ENCODE results near the gene OCA2. TPM values are rescaled to one million over a fixed set of nuclear protein-coding genes. Genes with fewer than 3 reads are reported as not detected.

The OCA2 gene
- total RNA-seq, 1 donor = not detected

- DNase-seq (ENCODE audit: low read depth) = no peak
- no peak for TF ChIP-seq CTCF (IDR thresholded peaks at IDR 0.05; ENCODE audit: insufficient read depth, low read length)
- no peak overlapping the region for H3K4me3 ChIP-seq (ENCODE audit: low read depth, low read length)
Observed at GRCh38 chr15:28104326-28104725, 5.2 kb upstream of the OCA2 start.

DNA sequence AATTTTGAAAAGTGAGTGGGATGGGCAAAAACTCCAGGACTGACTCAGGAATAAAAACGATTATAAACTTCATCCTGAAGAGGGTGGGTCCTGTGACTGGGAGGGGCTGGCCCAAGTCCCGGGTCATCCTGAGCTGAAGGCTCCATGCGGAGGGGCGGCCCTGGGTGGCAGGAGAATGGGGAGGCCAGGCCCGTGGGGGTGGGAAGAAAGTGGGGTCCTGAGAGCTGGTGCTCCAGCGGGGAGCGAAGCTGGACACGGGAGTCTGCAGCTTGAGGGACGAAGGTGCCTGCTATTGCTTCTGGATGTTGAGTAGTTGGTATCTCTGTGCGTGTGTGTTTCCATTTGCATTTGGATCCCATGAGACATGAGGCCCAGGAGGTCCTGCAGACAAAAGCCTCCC, 4.7 kb upstream of the OCA2 start:
- TF ChIP-seq CTCF (IDR thresholded peaks at IDR 0.05; ENCODE audit: insufficient read depth, low read length) = no peak
- DNase-seq (ENCODE audit: low read depth) = no peak
- no peak overlapping the region for H3K4me3 ChIP-seq (ENCODE audit: low read depth, low read length)

- DNase-seq (ENCODE audit: low read depth) = no peak
- no peak for TF ChIP-seq CTCF (IDR thresholded peaks at IDR 0.05; ENCODE audit: insufficient read depth, low read length)
- H3K4me3 ChIP-seq (ENCODE audit: low read depth, low read length) = no peak overlapping the region
Observed at GRCh38 chr15:28101983-28102441, 2.9 kb upstream of the OCA2 start.

DNA sequence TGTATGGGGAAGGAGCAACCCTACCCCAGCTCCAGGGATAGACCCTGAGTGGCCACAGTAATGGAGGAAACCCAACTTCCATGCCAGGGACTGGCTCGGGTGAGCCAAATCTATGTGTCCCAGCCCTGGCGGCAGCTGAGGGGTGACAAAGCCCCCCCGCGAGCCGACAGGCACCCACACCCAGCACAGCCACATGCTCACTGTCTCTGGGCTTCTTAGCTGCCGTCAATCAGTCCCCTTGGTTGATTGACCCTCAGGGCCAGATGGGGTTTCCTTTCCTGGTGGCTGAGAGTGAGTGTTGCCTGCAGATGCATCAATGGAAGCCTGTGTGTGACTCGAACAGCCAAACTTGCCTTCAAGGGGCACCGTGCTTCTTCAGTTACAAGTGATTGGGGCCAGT, 2.1 kb upstream of the OCA2 start:
- no peak for TF ChIP-seq CTCF (IDR thresholded peaks at IDR 0.05; ENCODE audit: insufficient read depth, low read length)
- DNase-seq (ENCODE audit: low read depth) = no peak
- H3K4me3 ChIP-seq (ENCODE audit: low read depth, low read length) = no peak overlapping the region

DNA sequence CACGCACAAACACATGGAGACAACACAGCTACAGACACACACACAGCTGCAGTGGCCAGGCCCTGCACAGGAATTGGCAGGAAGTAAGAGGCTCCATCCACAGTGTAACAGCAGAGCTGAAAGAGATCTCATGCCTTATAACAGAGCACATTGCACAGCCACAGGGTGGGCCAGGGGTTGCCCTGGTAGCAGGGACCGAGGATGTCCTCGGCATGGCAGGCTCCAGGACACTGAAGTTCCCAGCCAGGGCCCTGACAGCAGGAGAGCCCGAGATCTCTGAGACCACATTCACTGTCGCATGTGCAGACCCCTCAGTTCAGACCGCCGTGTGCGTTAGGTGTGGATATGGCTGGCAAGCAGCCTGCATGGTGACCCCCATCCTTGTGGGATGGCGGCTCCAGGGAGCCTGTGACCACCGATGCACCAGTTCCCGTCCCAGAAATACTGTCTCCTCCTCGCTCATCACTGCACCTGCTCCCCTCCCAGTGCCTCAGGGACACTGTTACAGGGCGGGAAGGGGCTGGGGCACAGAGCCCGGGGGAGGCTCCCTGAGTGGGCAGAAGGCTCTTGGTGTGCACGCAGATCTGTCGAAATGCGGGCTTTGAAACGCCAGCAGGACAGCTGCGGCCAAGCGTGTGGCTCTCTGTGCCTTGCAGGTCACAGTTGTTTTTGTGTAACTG, 1.5 kb upstream of the OCA2 start:
- TF ChIP-seq CTCF (IDR thresholded peaks at IDR 0.05; ENCODE audit: insufficient read depth, low read length) = no peak
- no peak for DNase-seq (ENCODE audit: low read depth)
- H3K4me3 ChIP-seq (ENCODE audit: low read depth, low read length) = no peak overlapping the region

DNA sequence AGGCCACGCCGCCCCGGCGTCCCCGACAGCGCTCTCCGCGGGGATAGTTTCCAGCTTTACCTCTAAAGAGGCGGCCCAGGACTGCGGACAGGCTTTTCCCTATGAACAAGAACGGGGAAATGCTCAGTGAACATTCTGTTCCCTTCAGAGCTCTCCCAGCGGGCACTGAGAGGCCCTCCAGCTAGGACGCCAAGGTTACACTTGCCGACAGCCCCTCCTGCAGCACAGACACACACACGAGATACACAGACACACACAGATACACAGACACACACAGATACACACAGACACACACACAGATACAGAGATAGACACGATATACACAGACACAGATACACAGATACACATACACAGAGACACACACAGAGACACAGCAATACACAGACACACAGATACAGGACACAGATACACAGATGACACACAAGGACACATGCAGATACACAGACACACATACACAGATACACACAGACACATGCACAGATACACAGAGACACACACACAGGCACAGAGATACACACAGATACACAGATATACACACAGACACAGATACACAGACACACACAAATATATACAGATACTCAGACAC, 533 bp upstream of the OCA2 start:
- DNase-seq (ENCODE audit: low read depth) = no peak
- no peak overlapping the region for H3K4me3 ChIP-seq (ENCODE audit: low read depth, low read length)
- TF ChIP-seq CTCF (IDR thresholded peaks at IDR 0.05; ENCODE audit: insufficient read depth, low read length) = no peak
